GM12865 (cell line): Measurements from ENCODE around the gene FBXW11.

Source experiments
- DNase-seq: peaks from one replicate; pipeline ENCODE4 v3.0.0; 2010; ENCODE audit warnings: low read depth
- H3K4me3 ChIP-seq: 2 replicates; pipeline ENCODE4 v1.5.1; 2011; ENCODE audit warnings: mild to moderate bottlenecking, low read depth, low read length, control low read depth
- TF ChIP-seq, protein P1 (sequence below): IDR thresholded peaks from 2 replicates; pipeline ENCODE4 v1.5.1; 2011; ENCODE audit warnings: low read length, control low read depth, low read depth, inconsistent platforms; ENCODE audit not compliant: insufficient read depth; ENCODE audit errors: missing control alignments

Gene FBXW11

DNA sequence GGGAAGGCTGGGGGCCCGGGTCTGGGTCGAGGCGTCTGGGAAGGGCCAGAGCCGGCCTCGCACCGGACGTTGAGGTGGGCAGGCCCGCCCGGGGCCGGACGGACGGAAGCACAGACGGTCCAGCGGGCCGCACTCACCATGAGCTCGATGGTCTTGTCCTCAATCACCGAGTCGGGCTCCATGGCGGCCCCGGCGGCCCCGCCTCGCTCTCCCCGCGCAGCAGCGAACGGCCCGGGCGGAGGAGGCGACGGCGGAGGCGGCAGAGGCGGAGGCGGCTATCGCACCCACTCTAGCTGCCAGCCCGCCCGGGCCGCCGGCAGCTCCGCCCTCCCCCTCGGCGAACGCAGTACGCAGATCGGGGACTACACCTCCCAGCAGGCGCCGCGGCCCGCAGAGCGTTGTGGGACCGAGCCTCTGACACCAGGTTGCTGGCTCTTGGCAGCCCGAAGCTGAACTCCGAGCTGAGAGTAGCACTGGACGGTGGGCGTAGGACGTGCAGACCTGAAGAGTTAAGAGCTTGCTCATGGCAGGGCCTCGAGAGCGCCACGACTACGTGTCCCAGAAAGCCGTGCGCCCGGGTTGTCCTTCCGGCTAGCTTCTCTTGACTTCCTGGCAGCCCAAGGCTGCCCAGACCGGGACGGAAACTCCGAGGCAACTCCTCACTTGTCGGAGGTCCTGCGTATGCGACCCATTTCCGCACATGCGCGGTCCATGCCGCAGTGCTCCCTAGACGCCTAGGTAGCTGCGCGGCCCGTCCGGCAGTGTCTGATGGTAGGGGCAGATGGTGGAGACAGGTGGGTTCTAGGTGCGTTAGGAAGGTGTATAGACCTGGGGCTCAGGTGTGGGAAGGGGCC, at the start of gene FBXW11:
TSS of gene FBXW11 (minus strand) at position 318 of the 854 bp plus-strand sequence. CDS start at position 182, 136 bp downstream.
- peak; percentile 99 for DNase-seq
- peak within 1 kb of the TSS; percentile 85 for H3K4me3 ChIP-seq
- TF ChIP-seq, protein P1, sequence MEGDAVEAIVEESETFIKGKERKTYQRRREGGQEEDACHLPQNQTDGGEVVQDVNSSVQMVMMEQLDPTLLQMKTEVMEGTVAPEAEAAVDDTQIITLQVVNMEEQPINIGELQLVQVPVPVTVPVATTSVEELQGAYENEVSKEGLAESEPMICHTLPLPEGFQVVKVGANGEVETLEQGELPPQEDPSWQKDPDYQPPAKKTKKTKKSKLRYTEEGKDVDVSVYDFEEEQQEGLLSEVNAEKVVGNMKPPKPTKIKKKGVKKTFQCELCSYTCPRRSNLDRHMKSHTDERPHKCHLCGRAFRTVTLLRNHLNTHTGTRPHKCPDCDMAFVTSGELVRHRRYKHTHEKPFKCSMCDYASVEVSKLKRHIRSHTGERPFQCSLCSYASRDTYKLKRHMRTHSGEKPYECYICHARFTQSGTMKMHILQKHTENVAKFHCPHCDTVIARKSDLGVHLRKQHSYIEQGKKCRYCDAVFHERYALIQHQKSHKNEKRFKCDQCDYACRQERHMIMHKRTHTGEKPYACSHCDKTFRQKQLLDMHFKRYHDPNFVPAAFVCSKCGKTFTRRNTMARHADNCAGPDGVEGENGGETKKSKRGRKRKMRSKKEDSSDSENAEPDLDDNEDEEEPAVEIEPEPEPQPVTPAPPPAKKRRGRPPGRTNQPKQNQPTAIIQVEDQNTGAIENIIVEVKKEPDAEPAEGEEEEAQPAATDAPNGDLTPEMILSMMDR, result no peak

DNA sequence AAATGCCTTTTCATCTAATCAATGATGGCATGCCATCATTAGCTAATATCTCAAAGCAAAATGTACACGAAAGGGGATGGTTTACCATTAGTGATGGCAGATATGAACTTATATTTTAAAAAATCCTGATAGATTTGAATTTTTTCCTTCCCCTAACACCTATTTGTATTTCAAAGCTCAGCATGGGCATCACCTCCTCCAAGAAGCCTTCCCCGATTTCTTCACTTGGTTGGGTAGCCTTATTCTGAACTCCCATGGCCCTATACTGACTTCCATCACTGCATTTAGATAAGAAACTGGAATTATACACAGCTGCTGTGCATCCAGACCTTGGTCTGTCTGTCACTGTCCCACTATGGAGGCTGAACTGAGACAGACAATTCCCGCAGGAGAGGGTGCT, 49.6 kb upstream of the FBXW11 start:
- DNase-seq, result no peak
- no peak overlapping the region for H3K4me3 ChIP-seq
- TF ChIP-seq, protein P1, result no peak

DNA sequence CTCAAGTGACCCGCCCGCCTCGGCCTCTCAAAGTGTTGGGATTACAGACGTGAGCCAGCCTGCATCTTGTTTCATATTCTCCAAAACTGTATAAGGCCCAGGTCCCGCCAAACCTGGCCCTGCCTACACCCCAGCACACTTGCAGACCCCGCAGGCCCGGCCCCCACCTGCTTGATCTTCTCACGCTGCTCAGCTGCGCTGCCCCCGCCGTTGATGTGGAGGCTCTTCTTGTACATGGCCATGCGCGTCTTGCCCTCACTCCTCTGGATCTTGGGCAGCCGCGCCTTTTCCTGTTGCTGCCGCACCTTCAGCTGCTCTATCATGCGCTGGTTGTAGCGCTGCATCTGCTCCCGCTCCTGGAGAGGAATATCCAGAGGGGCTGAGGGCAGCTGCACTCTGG, 49.0 kb upstream of the FBXW11 start:
- no peak overlapping the region for H3K4me3 ChIP-seq
- no peak for DNase-seq
- TF ChIP-seq, protein P1, result no peak

DNA sequence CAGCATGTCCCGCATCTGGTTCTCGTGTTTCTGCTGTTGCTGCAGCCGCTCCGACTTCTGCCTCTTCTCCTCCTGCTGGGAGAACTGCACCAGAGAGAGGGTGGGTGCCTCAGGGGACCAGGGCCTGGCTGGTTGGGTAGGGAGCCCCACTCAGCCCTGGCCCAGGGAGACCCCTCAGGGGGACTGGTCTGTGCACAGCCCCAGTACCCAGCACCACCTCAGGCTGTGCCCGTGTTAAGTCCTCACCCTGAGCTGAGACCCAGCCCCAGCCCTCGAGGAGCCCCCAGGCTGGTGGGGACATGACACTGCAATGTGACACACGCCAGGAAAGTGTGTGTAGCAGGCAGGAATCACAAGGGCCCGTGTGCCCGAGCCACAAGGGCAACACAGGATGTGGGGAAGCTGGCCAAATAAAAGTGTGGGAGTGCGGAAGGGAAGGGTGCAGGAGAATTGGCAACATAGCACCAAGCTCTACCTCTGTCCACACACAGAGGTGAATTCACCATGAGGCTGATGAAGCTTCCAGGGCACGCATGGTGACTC, 48.2 kb upstream of the FBXW11 start:
- DNase-seq, result no peak
- H3K4me3 ChIP-seq, result no peak overlapping the region
- TF ChIP-seq, protein P1, result no peak

DNA sequence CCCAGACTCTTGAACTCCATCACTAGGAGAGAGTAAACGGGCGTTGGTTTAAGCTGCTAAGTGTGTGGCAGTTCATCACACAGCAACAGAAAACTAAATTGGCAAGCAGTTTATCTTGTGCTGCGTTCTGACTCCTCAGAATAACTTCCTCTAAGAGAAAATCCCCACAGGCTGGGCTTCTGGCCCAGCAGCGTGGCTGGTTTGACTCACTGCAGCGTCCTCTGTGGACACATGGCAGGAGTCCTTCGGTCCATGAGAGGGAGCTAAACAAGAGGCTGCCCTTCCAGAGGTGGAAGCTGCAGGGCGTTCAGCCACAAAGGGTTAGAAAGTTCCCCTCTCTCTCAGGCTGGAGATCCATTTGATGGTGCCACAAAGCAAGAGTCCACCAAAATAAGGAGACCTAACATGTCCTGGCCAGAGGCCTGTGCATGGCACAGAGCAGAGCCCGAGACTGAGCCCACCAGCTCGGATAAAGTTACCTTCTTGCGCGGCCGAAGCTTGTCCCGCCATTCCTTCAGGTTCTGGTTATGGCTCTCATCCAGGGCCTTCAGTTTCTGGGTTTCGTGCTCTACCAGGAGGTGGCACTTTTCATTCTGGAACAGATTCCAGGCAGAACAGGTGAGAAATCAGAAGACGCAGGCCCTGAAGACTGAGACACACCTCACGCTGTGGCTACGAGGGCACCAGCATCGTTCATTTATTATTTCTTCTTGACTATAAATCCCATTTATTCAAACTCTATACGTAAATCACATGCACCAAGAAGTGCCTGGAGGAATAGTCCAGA, 46.2 kb upstream of the FBXW11 start:
- H3K4me3 ChIP-seq, result no peak overlapping the region
- TF ChIP-seq, protein P1, result no peak
- no peak for DNase-seq

DNA sequence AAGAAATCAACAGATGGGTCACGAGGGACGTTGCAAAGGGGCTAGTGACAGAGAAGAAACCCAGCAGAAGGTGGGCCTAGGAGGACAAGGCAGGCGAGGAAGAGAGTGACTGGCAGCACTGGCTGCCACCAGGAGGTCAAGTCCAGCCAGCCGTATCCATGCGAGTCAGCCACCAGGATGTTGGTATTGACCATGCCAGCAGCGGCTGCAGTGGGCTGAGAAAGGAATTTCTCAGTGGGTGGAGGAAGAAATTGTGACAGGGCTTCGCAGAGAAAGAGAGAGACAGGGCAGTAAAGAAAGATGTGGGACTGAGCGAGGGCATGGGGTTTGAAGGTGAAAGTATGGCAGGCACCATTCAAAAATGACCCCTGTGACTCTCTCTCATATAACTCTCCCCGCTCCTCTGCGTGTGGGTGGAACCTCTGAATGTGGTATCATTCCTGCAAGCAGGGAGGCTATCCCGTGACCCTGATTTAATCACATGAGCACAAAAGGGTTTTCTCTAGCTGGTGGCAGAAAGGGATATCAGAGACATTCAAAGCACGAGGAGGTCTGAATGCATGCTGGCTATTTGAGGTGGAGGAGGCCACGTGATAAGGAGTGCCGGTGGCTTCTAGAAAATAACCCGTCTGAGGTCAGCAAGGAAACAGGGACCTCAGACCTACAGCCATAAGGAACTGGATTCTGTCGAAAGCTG, 45.4 kb upstream of the FBXW11 start:
- no peak overlapping the region for H3K4me3 ChIP-seq
- no peak for DNase-seq
- TF ChIP-seq, protein P1, result no peak
